Measurements from ENCODE around the gene ZNF692.

DNA sequence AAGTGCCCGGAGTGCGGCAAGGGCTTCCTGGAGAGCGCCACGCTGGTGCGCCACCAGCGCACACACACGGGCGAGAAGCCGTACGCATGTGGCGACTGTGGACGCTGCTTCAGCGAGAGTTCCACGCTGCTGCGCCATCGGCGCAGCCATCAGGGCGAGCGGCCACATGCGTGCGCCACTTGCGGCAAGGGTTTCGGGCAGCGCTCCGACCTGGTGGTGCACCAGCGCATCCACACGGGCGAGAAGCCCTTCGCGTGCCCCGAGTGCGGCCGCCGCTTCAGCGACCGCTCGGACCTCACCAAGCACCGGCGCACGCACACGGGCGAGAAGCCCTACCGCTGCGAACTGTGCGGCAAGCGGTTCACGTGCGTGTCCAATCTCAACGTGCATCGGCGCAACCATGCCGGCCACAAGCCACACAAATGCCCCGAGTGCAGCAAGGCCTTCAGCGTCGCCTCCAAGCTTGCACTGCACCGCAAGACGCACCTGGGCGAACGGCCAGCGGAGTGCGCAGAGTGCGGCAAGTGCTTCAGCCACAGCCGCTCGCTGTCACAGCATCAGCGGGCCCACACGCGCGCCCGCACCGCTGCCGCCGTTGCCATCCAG is 10.8 kb downstream of the ZNF692 start:
- TF ChIP-seq EP300 (IDR thresholded peaks at IDR 0.05; ENCODE audit: borderline replicate concordance) (no peak), TAF1 (IDR thresholded peaks at IDR 0.05; ENCODE audit: low read depth) (no peak), YY1 (IDR thresholded peaks at IDR 0.05; ENCODE audit: low read depth) (no peak), RAD21 (IDR thresholded peaks at IDR 0.05; ENCODE audit: low read depth) (no peak), NFIC (IDR thresholded peaks at IDR 0.05) (no peak), EGR1 (IDR thresholded peaks at IDR 0.05) (no peak), TCF12 (IDR thresholded peaks at IDR 0.05; ENCODE audit: low read depth) (no peak), CEBPB (IDR thresholded peaks at IDR 0.05) (no peak)
- TF ChIP-seq, protein P1, sequence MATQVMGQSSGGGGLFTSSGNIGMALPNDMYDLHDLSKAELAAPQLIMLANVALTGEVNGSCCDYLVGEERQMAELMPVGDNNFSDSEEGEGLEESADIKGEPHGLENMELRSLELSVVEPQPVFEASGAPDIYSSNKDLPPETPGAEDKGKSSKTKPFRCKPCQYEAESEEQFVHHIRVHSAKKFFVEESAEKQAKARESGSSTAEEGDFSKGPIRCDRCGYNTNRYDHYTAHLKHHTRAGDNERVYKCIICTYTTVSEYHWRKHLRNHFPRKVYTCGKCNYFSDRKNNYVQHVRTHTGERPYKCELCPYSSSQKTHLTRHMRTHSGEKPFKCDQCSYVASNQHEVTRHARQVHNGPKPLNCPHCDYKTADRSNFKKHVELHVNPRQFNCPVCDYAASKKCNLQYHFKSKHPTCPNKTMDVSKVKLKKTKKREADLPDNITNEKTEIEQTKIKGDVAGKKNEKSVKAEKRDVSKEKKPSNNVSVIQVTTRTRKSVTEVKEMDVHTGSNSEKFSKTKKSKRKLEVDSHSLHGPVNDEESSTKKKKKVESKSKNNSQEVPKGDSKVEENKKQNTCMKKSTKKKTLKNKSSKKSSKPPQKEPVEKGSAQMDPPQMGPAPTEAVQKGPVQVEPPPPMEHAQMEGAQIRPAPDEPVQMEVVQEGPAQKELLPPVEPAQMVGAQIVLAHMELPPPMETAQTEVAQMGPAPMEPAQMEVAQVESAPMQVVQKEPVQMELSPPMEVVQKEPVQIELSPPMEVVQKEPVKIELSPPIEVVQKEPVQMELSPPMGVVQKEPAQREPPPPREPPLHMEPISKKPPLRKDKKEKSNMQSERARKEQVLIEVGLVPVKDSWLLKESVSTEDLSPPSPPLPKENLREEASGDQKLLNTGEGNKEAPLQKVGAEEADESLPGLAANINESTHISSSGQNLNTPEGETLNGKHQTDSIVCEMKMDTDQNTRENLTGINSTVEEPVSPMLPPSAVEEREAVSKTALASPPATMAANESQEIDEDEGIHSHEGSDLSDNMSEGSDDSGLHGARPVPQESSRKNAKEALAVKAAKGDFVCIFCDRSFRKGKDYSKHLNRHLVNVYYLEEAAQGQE (IDR thresholded peaks at IDR 0.05; ENCODE audit: low read depth) = no peak
- TF ChIP-seq, protein P2, sequence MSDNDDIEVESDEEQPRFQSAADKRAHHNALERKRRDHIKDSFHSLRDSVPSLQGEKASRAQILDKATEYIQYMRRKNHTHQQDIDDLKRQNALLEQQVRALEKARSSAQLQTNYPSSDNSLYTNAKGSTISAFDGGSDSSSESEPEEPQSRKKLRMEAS (IDR thresholded peaks at IDR 0.05) = no peak

All from Ishikawa (cell line).